AG04450 (cell line): Measurements from ENCODE around the gene MSL3B.

Experiments
- CTCF ChIA-PET: fragments of 300-600, 350-600 bp; formaldehyde crosslinking; extraction: SDS; loops from one replicate; lab custom pipeline; 2022; ENCODE audit warnings: antibody characterized with exemption, inconsistent platforms; lab: Charles Lee
- POLR2A ChIA-PET: fragments of 350-600 bp; formaldehyde crosslinking; extraction: SDS; loops from one replicate; lab custom pipeline; 2021; ENCODE audit warnings: antibody characterized with exemption, inconsistent platforms; lab: Yijun Ruan, JAX
- DNase-seq: peaks from one replicate; pipeline ENCODE4 v3.0.0-alpha.2; 2011; ENCODE audit warnings: low read depth, low spot score
- H3K27ac ChIP-seq: one replicate; pipeline ENCODE4 v1.5.1; 2012; ENCODE audit warnings: low read depth, low read length, control low read depth
- H3K27me3 ChIP-seq: one replicate; pipeline ENCODE4 v1.6.0; 2012; ENCODE audit warnings: low read length; ENCODE audit not compliant: control insufficient read depth, insufficient read depth
- H3K4me3 ChIP-seq: 2 replicates; pipeline ENCODE4 v1.5.1; 2011; ENCODE audit warnings: mild to moderate bottlenecking, low read depth, low read length, control low read depth
- H3K9me3 ChIP-seq: 2 replicates; pipeline ENCODE4 v1.5.1; 2012; ENCODE audit warnings: low read length; ENCODE audit not compliant: control insufficient read depth, insufficient read depth
- CTCF ChIP-seq: IDR thresholded peaks from 2 replicates; pipeline ENCODE4 v1.5.1; 2011; ENCODE audit warnings: low read depth, low read length, control low read depth, inconsistent platforms

Gene MSL3B

GRCh38 chr2:233867993-233868532 is at the start of gene MSL3B:
Gene MSL3B, minus strand, starts transcription at chr2:233868386.
- no peak for TF ChIP-seq CTCF
- Histone ChIP-seq H3K4me3 (peak within 1 kb of the TSS; percentile 72), H3K27ac (no peak within 1 kb of the TSS), H3K9me3 (peaks cover 12% of the 10 kb centered on the region), H3K27me3 (peaks cover under 1% of the 10 kb centered on the region)
- DNase-seq: no peak
- POLR2A ChIA-PET: no interaction called here
- CTCF ChIA-PET: interaction anchor here (1.7 kb wide), 1 partner anchor 11 kb away, joined by 13 read pairs; no protein-coding TSS in a partner anchor

- ChIA-PET POLR2A (no interaction called here), CTCF (interaction anchor here (1.0 to 1.1 kb wide), 2 partner anchors 11 to 60 kb away, joined by 3 read pairs; no protein-coding TSS in a partner anchor)
- no peak for TF ChIP-seq CTCF
- DNase-seq: no peak
- Histone ChIP-seq H3K27me3 (peaks cover 9% of the 10 kb centered on the region), H3K27ac (no peak within 1 kb of the TSS), H3K9me3 (no peaks in the 10 kb centered on the region), H3K4me3 (no peak within 1 kb of the TSS)
Observed at GRCh38 chr2:233917116-233917515, 48.9 kb upstream of the MSL3B start, which contains the start of gene TRPM8. Gene TRPM8, plus strand, starts transcription at chr2:233917373. Its CDS starts 9,165 bp downstream, at chr2:233926538.

GRCh38 chr2:233915128-233915527 is 46.9 kb upstream of the MSL3B start:
- CTCF ChIA-PET: interaction anchor here (0.6 to 0.9 kb wide), 2 partner anchors 13 to 1294 kb away, joined by 3 to 4 read pairs; no protein-coding TSS in a partner anchor
- POLR2A ChIA-PET: no interaction called here
- DNase-seq: no peak

GRCh38 chr2:233912691-233913423 is 44.7 kb upstream of the MSL3B start:
- no peaks in the 10 kb centered on the region for H3K9me3 ChIP-seq
- peaks cover 8% of the 10 kb centered on the region for H3K27me3 ChIP-seq
- ChIA-PET CTCF (no interaction called here), POLR2A (no interaction called here)
- no peak overlapping the region for H3K27ac ChIP-seq
- DNase-seq: no peak
- H3K4me3 ChIP-seq: no peak overlapping the region
- 0 out of 2 replicates have a peak, but pooled peaks have one; percentile 4 for TF ChIP-seq CTCF

More at GRCh38 chr2:233915128-233915527, 46.9 kb upstream of the MSL3B start:
- no peak overlapping the region for H3K4me3 ChIP-seq
- no peaks in the 10 kb centered on the region for H3K9me3 ChIP-seq
- 0 out of 2 replicates have a peak, but pooled peaks have one; percentile 11 for TF ChIP-seq CTCF
- no peak overlapping the region for H3K27ac ChIP-seq
- H3K27me3 ChIP-seq: peaks cover 9% of the 10 kb centered on the region

- Histone ChIP-seq H3K27ac (no peak overlapping the region), H3K9me3 (no peaks in the 10 kb centered on the region), H3K27me3 (peaks cover 6% of the 10 kb centered on the region), H3K4me3 (no peak overlapping the region)
- no peak for DNase-seq
- TF ChIP-seq CTCF: no peak
- POLR2A ChIA-PET: no interaction called here
- CTCF ChIA-PET: no interaction called here
Observed at GRCh38 chr2:233907627-233908026, 39.4 kb upstream of the MSL3B start.
